ENCODE measurements around the gene INTS6.

Gene INTS6, protein sequence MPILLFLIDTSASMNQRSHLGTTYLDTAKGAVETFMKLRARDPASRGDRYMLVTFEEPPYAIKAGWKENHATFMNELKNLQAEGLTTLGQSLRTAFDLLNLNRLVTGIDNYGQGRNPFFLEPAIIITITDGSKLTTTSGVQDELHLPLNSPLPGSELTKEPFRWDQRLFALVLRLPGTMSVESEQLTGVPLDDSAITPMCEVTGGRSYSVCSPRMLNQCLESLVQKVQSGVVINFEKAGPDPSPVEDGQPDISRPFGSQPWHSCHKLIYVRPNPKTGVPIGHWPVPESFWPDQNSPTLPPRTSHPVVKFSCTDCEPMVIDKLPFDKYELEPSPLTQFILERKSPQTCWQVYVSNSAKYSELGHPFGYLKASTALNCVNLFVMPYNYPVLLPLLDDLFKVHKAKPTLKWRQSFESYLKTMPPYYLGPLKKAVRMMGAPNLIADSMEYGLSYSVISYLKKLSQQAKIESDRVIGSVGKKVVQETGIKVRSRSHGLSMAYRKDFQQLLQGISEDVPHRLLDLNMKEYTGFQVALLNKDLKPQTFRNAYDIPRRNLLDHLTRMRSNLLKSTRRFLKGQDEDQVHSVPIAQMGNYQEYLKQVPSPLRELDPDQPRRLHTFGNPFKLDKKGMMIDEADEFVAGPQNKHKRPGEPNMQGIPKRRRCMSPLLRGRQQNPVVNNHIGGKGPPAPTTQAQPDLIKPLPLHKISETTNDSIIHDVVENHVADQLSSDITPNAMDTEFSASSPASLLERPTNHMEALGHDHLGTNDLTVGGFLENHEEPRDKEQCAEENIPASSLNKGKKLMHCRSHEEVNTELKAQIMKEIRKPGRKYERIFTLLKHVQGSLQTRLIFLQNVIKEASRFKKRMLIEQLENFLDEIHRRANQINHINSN

DNA sequence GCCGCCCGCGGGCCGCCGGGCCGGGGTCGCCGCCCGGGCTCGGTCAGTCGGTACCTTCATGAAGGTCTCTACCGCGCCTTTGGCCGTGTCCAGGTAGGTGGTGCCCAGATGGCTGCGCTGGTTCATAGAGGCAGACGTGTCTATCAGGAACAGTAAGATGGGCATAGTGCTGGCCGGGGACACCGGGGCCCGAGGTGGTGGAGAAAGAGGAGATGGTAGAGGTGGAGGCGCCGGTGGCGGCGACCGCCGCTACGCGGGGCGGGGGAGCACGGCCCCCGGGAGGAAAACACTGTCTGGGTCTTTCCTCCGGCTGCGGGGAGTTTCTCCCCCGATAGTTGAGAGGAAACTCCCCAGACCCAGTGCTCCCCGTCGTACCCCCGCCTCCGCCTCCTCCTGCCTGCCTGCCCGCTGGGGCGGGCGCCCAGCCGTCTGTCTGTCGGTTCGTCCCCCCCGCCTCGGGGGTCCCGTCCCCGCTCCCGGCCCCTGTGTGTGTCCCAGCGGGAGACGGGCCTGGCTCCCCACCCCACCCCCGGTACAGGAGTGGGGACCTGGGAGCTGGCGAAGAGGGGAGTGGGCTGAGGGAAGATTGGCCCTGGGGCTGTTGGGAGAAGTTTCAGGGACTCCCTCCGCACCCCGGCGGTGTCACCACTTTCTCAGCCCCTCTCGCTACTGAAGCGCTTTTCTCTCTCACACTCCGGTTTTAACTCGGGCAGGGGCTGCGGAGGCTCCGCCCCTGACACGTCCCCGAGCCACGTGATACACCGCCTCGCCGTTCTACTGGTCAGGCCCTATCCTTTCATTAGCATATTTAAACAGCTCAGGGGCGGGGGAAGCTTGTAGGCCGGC is at the start of gene INTS6:
TSS of gene INTS6 (minus strand) at position 676 of the 846 bp plus-strand sequence. CDS start at position 165, 511 bp downstream.
- peak; percentile 96 to 98 for DNase-seq (ENCODE audit: extremely low read depth in 1 of 2, low read depth in 1 of 2)

DNA sequence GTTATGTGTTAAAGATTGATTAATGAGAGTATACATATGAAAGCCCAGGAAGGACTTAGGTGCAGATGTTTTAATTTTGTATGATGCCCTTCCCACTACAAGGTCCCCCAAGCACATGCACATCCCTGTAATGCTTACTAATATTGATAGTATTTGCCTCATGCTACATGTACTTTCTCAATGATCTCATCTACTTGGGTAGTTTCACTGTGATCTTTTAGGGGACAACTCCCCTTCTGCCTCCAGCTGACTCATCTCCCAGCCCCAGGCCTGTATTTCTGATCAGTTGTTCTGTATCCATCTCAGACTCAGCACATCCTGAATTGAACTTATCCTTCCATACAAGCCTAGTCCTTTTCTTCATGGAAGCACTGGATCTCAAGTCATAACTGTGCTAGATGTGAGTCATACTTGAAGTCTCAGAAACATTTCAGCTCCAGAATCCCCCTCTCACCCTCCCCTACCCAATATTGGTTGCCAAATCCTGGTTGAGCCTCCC is 49.4 kb upstream of the INTS6 start:
- DNase-seq (ENCODE audit: extremely low read depth in 1 of 2, low read depth in 1 of 2) = peak; percentile 3 to 37

DNA sequence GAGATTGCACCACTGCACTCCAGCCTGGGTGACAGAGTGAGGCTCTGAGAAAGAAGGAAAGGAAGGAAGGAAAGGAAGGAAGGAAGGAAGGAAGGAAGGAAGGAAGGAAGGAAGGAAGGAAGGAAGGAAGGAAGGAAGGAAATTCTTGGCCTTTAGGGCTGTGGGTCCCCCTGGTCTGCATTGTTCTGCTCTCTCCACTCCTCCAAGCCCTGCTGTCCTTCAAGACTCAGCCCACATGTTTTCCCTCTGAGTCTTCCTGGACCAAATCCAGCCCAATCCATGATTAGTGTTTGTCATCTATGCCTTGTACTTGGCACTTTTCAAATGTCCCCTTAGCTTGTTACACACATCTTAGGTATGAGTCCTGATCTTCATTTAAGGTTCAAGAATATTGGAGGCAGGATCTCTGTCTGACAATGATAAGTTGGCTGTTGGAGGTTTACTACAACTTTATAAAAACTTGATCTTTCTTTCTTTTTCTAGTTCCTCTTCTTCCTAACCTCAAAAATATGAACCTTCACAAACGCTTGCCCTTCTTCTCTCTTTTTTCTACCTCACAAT is 48.8 kb upstream of the INTS6 start:
- no peak for DNase-seq (ENCODE audit: extremely low read depth in 1 of 2, low read depth in 1 of 2)

DNA sequence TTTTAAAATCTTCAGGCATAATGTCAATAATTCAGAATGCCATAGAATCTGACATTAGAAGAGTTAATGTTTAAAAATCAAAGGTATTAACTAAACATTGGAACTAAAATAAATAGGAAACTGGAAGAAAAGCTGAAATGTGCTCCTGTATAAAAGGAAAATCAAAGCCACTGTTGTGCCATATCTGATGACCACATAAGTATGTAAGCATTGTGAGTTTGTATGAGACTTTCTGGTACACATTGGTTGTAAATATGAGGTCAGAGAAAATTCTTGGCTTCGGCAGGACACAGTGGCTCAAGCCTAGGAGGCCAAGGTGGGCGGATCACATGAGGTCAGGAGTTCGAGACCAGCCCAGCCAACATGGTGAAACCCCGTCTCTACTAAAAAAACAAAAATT is 48.3 kb upstream of the INTS6 start:
- DNase-seq (ENCODE audit: extremely low read depth in 1 of 2, low read depth in 1 of 2) = no peak

DNA sequence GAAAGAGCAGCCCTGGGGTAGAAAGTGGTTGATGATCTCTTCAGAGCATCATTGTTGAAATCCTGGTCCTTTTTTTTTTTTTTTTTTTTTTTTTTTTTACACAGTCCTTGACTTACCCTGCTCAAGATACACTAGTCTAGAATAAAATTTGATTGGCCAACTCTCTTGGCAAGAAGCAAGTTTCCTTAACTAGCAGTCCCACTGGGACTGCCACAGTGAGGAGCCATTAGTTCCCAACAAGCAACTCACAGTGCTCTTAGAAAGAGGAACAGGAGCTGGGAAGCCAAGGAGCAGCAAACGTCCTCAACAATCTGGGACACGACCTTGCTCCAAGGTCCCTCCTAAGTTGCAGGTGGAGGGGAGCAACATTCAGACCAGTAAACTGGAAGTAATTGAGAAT is 47.9 kb upstream of the INTS6 start:
- DNase-seq (ENCODE audit: extremely low read depth in 1 of 2, low read depth in 1 of 2) = no peak

DNA sequence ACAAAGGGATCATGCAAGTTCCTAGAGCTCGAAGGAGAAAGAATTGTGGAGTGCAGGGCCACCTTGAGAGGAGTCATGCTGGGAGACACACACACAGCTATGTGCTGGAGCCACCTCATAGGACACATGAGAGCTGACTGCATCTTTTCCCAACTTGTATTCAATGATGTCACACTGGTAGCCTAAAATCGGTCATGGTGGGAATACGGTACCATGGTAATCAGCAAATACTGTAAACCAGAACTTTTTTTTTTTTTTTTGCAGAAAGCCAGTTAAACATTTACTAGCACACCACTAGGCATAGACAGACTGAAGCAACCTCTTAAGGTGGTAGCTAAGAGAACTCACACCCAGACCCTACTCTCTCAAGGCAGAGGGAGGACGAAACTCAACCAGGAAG is 47.0 kb upstream of the INTS6 start:
- no peak for DNase-seq (ENCODE audit: extremely low read depth in 1 of 2, low read depth in 1 of 2)

DNA sequence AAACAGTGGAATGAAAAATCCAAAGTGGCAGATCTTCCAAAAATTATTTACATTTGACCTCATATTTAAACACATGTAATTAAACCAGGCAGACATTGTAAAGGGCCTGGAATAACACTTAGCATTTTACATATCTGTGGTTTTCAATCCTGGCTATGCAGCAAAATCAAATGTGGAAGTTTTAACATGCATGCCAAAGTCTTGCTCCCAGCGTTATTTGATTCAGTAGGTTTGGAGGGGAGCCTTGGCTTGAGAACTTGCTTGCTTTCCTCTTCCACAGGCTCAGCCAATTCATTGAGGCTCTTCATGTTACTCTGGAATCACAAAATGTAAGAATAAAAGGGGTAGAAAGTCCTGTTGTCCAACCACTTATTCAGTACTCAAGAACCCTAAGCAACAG is 42.5 kb upstream of the INTS6 start:
- no peak for DNase-seq (ENCODE audit: extremely low read depth in 1 of 2, low read depth in 1 of 2)

DNA sequence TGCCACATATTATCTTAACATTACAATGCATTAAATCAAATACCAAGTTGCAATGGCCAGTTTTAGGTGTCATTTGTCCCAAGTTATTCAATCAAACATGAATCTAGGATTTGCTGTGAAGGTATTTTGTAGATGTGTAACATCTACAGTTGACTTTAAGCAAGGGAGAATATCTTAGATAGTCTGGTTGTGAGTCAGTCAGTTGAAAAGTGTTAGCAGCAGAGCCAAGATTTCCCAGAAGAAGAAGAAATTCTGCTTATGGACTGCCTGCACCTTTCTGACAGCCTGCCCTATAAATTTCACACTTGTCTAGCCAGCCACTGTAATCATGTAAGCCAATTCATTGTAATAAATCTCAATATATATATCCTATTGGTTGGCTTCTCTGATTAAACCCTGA is 41.3 kb upstream of the INTS6 start:
- DNase-seq (ENCODE audit: extremely low read depth in 1 of 2, low read depth in 1 of 2) = no peak

DNA sequence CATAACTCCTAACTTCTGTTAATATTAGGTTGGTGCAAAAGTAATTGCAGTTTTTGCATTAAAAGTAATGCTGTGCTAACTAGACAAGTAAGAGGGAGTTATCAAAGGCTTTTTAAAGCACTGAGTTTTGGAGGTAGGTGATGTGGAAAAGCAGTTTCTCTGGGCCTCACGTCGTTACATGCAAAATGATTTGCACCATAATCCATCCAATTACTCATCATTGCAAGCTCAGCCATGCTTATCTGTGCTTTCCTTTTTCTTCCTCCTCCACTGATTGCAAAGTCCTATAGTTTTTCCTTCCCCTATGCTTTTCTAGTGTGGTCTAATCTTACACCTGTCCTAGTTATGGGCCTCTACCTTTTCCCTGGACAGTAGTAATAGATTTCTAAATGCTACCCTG is 35.4 kb upstream of the INTS6 start:
- no peak for DNase-seq (ENCODE audit: extremely low read depth in 1 of 2, low read depth in 1 of 2)

DNA sequence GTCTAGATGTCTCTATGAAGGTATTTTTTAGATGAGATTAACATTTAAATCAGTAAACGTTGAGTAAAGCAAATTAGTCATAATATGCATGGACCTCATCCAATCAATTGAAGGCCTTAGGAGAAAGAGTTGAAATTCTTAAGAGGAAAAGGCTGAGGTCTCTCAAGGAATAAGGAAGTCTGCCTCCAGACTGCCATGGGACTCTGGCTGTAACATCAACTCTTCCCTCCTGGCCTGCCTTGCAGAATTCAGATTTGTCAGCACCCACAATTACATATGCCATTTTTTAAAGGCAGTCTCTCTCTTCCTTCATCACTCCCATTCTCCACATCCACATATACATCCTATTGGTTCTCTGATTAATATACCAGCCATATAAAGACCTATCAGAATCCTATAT is 28.8 kb upstream of the INTS6 start:
- DNase-seq (ENCODE audit: extremely low read depth in 1 of 2, low read depth in 1 of 2) = no peak

DNA sequence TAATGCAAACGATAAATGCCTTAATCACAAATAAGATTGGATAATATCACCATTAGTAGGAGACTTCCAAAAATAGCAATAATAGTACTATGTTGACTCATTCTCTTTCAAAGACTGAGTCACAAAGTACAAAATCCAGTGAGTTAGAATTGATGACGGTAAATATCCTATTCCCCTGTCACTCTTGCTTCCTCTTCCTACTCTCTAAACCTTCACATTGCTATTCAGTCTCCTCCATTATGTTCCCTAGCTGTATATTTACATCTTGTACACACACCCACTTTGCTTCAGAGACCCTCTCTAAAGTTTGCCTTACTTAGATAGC is 26.3 kb upstream of the INTS6 start:
- DNase-seq (ENCODE audit: extremely low read depth in 1 of 2, low read depth in 1 of 2) = no peak

DNA sequence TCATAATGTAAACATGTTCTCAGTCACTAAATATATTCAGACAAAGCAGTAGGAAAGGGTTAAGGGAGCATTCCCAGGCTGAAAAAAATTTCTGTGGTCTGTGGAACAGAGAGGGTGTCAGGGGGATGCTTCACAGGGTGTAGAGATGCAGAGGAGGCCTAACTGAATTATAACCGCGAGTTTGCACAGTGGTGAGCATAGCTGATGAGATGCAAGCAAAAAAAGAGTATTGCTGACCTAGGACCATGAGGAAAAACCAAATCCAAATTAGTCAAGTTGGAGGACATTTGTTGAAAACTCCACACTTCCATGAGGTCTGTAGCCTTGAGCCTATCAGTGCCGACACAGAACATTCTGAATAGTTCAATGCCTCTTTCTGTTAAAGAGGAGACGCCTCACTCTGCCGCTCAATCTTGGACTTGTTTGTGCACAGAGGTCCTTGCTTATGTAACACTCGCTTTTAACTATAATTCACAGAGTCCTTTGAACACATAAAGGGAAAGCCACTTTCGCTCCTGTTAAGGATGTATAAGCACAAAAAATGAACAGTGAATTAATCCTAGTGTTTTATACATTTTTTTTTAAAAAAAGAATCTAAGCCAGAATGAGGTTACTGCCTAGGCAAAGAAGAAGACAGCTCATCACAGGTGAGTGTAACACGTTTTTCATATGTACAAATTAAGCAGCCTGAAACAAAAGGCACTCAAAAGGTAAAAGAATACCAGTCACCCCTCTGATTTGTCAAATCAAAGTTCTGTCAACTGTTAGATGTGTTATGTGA is 25.8 kb upstream of the INTS6 start:
- DNase-seq (ENCODE audit: extremely low read depth in 1 of 2, low read depth in 1 of 2) = no peak

DNA sequence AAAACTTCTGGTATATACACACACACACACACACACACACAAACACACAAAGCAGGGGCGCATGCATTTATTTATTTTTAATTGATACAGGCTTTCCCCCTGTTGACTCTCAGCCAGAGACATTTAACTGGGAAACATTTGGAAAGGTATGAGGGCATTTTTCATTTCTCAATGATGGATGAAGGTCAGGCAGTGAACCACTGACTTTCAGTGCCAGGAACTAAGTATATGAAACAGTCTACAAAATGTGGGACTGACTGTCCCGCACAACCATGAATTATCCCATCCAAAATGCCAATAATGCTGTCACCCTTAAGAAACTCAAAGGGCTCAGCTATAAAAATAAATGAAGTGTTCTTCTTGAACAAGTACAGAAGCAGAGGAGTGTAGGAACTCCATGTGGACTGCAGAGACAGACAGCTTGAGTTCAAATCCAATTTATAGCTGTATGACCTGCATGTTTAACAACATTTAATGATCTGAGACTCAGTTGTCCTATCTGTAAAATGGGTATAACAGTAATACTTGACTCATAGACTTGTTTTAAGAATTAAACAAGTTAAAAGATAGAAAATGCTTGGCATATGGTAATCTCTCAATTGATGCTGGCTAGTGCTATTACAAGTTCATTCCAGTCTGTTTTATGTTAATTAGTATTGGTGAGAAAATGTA is 25.0 kb upstream of the INTS6 start:
- no peak for DNase-seq (ENCODE audit: extremely low read depth in 1 of 2, low read depth in 1 of 2)

DNA sequence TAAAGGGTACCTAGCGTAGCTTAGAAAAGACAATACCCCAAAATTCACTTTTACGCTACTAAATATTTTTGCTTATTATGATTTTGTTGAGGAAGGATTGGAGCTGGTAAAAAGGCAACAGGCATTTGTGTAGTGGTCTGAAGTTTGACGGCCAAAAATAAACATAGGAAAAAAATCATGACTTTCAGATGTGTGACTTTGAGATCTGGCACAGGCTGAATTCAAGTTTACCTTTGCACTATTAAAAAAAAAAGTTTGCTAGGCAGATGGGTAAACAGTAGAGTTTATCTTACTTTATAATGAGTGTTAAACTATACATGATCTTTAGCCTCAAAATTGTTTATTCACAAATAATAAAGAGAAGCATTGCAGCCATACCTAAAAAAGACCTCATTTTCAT is 24.3 kb upstream of the INTS6 start:
- DNase-seq (ENCODE audit: extremely low read depth in 1 of 2, low read depth in 1 of 2) = no peak

DNA sequence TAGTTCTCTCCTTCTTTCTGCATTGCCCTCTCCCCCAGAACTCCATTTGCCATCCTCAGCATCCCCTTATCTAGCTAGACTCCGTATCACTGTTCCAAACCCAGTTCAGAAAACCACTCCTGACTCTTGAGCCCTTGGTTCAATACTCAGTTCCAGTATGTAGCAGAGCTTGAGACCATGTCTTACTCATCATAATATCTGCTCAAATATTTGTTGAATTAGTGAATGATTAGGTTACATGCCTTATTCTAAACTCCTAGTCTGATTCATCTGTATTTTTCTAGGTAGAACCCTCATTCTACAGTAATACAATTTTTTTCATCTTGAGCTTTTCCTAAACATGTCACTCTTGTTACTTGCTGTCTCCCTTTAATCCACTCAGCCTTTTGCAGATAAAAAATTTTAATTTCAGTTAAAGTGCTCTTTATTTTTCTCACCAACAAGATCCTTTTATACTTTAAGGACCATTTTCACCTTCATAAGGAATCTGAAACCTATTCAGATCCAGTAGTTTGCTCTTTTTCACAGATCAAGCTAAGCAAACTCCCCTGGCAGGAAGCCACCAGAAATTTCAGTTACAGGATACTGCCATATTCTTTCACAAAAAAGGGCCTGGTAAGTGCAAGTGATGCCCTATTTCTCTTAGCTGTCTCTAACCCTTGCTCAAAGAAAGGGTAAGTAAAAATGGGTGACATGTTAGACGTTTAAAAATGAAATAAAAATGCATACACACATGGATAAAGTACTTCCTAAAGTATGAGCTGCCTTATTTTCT is 23.1 kb upstream of the INTS6 start:
- DNase-seq (ENCODE audit: extremely low read depth in 1 of 2, low read depth in 1 of 2) = no peak

DNA sequence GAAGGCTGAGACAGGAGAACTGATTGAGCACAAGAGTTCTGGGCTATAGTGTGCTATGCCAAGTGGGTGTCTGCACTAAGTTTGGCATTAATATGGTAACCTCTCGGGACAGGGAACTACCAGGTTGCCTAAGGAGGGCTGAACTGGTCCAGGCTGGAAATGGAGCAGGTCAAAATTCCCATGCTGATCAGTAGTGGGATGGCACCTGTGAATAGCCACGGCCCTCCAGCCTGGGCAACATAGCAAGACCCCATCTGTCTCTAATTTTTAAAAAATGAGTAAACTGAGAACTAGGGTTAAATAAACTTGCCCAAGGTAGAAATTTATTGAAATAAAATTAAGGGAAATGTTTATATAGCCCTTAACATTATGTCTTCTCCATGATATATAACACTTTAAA is 17.0 kb upstream of the INTS6 start:
- DNase-seq (ENCODE audit: extremely low read depth in 1 of 2, low read depth in 1 of 2) = no peak

DNA sequence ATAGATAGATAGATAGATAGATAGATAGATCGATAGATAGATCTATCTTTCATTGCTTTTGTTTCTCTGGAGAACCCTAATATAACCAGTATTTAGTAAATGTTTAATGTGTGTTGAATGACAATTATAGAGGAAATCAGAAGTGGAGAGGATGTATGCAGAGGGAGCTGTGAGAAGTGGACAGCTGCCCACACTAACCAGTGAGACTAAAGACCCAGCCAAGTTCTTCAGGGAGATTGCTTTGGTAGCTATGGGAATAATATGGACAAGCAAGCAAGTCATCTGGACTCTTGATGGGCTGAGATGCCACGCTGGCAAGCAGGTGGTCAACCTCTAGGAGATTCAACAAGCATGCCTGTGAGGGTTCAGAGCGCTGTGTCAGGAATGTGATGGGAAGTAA is 14.9 kb upstream of the INTS6 start:
- DNase-seq (ENCODE audit: extremely low read depth in 1 of 2, low read depth in 1 of 2) = no peak

DNA sequence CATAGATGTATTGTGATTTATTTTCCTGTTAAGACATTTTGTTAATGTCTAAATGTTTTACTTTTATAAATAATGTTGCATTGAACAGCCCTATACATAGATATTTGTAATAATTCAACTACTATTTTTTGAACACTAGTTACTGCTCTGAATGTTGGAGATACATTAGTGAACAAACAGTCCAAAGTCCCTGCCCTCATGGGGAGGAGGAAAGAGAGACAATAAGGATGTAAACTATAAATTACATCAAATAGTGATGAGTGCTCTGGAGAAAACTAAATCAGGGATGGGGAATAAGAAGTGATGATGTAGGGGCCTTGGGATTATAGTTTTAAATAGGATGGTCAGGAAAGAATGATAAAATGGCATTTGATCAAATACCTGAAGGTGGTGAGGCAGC is 12.3 kb upstream of the INTS6 start:
- no peak for DNase-seq (ENCODE audit: extremely low read depth in 1 of 2, low read depth in 1 of 2)
